Measurements from ENCODE around the gene ADI1. TPM values are rescaled to one million over a fixed set of nuclear protein-coding genes. Genes with fewer than 3 reads are reported as not detected.

The ADI1 gene
- total RNA-seq, 4 donors from 2014 or later, result 61.9 to 106 (median 82.9) TPM

GRCh38 chr2:3475771-3476170 lies 43.6 kb downstream of the ADI1 start:
- H3K36me3 ChIP-seq, result peaks cover 0 to 75% of the 10 kb centered on the region in 2 donors
- H3K9me3 ChIP-seq, result no peaks in the 10 kb centered on the region
- H3K27ac ChIP-seq, result peak overlapping the region in 2 of 4 donors; percentile 37 to 57
- H3K4me1 ChIP-seq, result peaks cover 0 to 29% (median 2%) of the 10 kb centered on the region in 3 donors
- ATAC-seq, result no peak
- TF ChIP-seq CTCF (IDR thresholded peaks at IDR 0.05) (no peak), EP300 (IDR thresholded peaks at IDR 0.05) (no peak), POLR2AphosphoS5 (IDR thresholded peaks at IDR 0.05) (no peak)
- no peak overlapping the region for H3K4me3 ChIP-seq
- 89 to 95% methylated on average over 4 to 25 of the region's 28 CpGs for WGBS, 2 donors (ENCODE audit: low coverage in 1 of 2)
- H3K27me3 ChIP-seq, result no peaks in the 10 kb centered on the region

GRCh38 chr2:3472966-3473365 lies 46.4 kb downstream of the ADI1 start:
- Histone ChIP-seq H3K9me3 (no peaks in the 10 kb centered on the region), H3K4me3 (no peak overlapping the region), H3K36me3 (peaks cover 0 to 75% of the 10 kb centered on the region in 2 donors), H3K27me3 (no peaks in the 10 kb centered on the region), H3K27ac (peak overlapping the region in 1 of 4 donors; percentile 88), H3K4me1 (peaks cover 0 to 40% (median 10%) of the 10 kb centered on the region in 3 donors)
- WGBS, 2 donors (ENCODE audit: low coverage in 1 of 2), result 81 to 84% methylated on average over 5 to 6 of the region's 10 CpGs
- no peak for ATAC-seq
- TF ChIP-seq EP300 (IDR thresholded peaks at IDR 0.05), result no peak
- no peak for TF ChIP-seq POLR2A (IDR thresholded peaks at IDR 0.05)
- TF ChIP-seq CTCF (IDR thresholded peaks at IDR 0.05), result no peak
- no peak for TF ChIP-seq POLR2AphosphoS5 (IDR thresholded peaks at IDR 0.05)

- Histone ChIP-seq H3K4me1 (peaks cover 0 to 40% (median 10%) of the 10 kb centered on the region in 3 donors), H3K27ac (peak overlapping the region in 3 of 4 donors; percentile 85 to 89 (median 88)), H3K36me3 (peaks cover 0 to 77% of the 10 kb centered on the region in 2 donors), H3K4me3 (no peak overlapping the region), H3K27me3 (no peaks in the 10 kb centered on the region), H3K9me3 (no peaks in the 10 kb centered on the region)
- no peak for TF ChIP-seq EP300 (IDR thresholded peaks at IDR 0.05)
- TF ChIP-seq CTCF (IDR thresholded peaks at IDR 0.05), result no peak
- TF ChIP-seq POLR2A (IDR thresholded peaks at IDR 0.05), result no peak
- WGBS, 2 donors (ENCODE audit: low coverage in 1 of 2), result 80 to 82% methylated on average over 4 to 6 of the region's 10 CpGs
- ATAC-seq, result no peak
Observed at GRCh38 chr2:3472296-3472695, 47.0 kb downstream of the ADI1 start.

- Histone ChIP-seq H3K4me3 (no peak overlapping the region), H3K9me3 (no peaks in the 10 kb centered on the region), H3K36me3 (peaks cover 0 to 80% of the 10 kb centered on the region in 2 donors), H3K4me1 (peaks cover 0 to 40% (median 10%) of the 10 kb centered on the region in 3 donors), H3K27ac (peak overlapping the region; percentile 85 to 89 (median 87)), H3K27me3 (no peaks in the 10 kb centered on the region)
- peak; percentile 6 for ATAC-seq
- TF ChIP-seq EP300 (IDR thresholded peaks at IDR 0.05), result no peak
- no peak for TF ChIP-seq POLR2AphosphoS5 (IDR thresholded peaks at IDR 0.05)
- no peak for TF ChIP-seq POLR2A (IDR thresholded peaks at IDR 0.05)
- TF ChIP-seq CTCF (IDR thresholded peaks at IDR 0.05), result no peak
- 33 to 44% methylated on average over 7 to 10 of the region's 17 CpGs for WGBS, 2 donors (ENCODE audit: low coverage in 1 of 2)
Observed at GRCh38 chr2:3470856-3471737, 48.2 kb downstream of the ADI1 start.

Data from gastroesophageal sphincter (tissue), 4 donors.